SH-SY5Y (cell line): ENCODE data around the gene TGM4.

Experiments
- GATA2 ChIP-seq: IDR thresholded peaks from 2 replicates; pipeline ENCODE4 v1.6.1; 2011; ENCODE audit warnings: mild to moderate bottlenecking, low read depth, low read length
- GATA3 ChIP-seq: IDR thresholded peaks from 2 replicates; pipeline ENCODE4 v1.6.1; 2011; ENCODE audit warnings: low read depth, mild to moderate bottlenecking, low read length, moderate library complexity

DNA sequence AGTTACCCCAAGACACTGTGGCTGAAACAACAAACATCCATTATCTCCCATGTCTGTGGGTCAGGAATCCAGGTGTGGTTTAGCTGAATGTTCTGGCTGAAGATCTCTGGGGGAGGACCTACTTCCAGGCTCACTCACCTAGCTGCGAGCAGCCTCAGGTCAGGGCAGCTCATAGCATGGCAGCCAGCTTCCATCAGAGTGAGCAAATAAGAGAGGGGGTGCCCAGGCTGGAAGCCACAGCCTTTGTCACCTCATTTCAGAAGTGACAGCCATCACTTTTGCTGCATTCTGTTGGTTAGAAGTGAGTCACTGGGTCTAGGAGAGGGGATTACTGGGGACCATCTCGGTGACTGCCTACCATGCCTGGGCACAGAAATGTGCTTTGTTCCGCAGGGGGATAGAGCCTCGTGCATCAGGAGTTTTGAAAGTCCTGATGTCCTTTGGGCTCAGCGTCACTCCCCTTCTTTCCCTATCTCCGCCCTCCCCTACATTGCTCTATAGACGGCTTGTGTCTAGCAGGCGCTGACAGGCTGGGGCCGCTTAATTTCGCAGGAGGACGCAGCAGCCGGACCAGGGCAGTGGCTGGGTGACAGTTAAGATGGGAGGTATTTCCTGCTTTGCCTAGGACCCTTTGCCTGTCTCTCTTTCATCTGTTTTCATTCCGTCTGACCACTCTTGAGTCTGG lies 25.4 kb downstream of the TGM4 start:
- no peak for TF ChIP-seq GATA3
- no peak for TF ChIP-seq GATA2
